Endothelial cell of hepatic sinusoid (primary cell): ENCODE results near the gene THBS1.

Experiments used
- in situ Hi-C: cut with HindIII; loops from 2 replicates; pipeline ENCODE4 v1.10.0; 2017; ENCODE audit warnings: low sequenced_read_pairs

THBS1 gene

DNA sequence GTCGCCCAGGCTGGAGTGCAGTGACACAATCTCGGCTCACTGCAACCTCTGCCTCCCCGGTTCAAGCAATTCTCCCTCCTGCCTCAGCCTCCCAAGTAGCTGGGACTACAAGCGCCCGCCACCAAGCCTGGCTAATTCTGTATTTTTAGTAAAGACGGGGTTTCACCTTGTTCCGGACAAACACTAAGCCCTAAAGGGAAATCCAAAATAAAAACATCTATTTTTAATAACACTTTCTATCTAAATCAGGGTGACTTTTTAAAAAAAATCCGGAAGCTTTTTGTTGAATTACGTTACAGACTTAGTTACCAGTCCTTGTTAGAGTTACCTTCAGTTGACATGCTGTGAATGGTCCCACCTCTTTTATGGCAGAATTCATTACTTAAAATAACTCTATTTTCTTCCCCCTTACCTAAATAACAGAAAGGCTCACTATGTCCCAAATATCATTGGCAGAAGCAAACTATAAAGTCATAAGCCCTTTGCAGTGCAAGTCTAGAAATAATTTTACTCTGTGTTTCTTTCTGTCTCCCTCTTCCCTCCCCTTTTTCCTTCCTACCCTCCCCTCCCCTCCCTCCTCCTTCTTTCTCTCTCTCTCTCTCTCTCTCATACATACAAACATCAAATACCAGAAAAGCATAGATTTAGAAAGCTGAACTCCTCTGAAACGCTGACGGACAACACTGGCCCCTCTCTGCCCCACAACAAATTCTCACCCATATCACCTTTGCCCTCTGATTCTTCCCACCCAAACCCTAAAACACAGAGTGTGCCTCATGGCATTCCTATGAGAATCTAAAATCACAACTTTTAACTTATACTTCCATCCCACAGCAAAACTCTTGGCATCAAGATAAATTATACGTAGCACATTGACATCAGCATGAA, 18.3 kb downstream of the THBS1 start:
- in situ Hi-C loops: no loop called here

DNA sequence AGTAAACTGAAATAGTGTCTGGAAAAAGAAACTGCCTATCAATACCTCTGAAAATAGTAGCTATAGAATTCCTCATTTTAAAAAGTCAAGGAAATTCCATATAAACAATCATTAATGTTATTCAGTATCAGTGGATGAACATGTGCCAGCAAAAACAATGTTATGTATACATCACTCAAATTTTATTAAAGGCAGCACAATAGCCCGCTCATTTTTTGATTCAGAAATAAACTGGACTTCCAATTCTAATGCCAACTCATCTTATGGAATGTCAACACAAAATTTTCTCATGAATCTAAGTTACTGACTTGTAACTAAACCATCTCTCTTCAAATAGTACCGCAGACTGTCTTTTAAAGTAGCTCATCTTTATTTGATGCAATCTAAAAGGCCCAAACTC, 19.0 kb downstream of the THBS1 start:
- in situ Hi-C loops: no loop called here

DNA sequence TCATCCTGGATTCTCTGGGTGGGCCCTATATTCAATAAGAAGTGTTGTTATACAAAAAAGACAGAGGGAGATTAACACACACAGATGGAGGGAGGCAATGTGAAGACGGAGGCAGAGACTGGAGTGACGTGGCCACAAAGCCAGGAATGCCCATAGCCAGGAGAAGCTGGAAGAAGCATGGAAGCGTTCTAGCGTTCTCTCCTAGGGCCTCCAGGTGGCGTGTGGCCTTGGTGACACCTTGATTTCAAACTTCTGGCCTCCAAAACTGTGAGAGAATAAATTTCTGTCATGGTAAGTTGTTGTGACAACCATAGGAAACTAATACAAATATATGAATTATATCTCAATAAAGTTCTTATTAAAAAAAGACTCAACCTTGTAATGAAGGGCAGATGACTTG, 21.3 kb downstream of the THBS1 start:
- in situ Hi-C loops: no loop called here

DNA sequence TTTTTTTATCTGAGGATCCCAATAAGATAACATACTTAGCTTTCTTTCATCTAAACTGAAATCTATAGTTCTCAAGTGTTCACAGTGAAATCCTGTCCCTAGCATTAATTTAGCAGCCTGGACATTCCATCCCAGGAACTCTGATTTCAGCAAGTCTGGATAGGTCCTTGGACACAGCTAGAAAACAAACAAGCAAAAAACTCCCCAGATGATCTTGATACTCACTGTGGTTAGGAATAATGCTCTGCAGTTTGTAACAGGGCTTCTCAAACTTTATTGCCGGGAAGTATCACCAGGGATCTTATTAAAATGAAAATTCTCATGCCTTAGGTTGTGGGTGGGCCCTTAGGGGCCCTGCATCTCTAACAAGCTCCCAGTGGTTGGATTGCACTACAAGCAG, 24.3 kb downstream of the THBS1 start:
- in situ Hi-C loops: loop anchor here (5.0 kb wide), 1 partner anchor 62 kb away; no protein-coding TSS in a partner anchor

DNA sequence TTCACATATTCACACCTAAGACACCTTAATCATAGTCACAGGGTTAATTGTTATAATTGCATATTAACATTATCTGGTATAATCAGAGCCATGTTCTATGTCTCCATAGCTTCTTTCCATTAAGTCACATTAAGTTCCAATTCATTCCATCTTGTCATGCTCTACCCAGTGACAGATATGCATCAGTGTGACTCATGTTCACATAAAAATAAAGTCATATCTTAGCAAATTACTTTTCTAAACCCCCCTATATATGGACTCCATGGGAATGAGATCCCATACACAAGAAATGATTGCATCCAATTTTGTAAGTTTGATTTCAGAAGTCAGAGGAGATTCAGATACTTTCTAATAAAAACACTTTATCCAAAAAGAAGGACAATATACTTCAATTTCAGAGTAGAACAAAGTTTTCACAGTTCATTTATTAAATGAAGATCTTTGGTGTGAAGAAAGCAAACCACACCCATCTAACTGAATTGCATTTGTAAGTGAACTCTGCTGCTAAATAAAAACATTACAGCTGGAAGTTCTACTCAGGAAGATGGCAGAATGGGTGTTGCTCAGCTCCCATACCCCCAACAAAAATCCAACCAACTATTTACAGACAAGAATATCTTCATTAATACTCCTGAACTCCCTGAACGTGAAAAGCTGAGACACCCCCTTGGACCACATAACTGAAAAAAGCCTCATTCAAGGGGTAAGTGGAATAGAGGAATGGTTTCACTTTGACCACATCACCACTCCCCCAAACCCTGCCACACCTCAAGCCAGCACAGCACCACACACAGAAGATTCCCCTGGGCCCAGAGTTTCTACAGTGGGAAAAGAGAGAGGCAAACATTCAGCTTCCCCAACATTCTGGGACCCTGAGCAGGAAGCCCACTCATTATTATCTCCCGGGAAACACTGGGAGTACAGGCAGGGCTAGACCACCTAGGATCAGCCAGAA, 27.6 kb downstream of the THBS1 start:
- in situ Hi-C loops: loop anchor here (5.0 kb wide), 1 partner anchor 59 kb away; no protein-coding TSS in a partner anchor

DNA sequence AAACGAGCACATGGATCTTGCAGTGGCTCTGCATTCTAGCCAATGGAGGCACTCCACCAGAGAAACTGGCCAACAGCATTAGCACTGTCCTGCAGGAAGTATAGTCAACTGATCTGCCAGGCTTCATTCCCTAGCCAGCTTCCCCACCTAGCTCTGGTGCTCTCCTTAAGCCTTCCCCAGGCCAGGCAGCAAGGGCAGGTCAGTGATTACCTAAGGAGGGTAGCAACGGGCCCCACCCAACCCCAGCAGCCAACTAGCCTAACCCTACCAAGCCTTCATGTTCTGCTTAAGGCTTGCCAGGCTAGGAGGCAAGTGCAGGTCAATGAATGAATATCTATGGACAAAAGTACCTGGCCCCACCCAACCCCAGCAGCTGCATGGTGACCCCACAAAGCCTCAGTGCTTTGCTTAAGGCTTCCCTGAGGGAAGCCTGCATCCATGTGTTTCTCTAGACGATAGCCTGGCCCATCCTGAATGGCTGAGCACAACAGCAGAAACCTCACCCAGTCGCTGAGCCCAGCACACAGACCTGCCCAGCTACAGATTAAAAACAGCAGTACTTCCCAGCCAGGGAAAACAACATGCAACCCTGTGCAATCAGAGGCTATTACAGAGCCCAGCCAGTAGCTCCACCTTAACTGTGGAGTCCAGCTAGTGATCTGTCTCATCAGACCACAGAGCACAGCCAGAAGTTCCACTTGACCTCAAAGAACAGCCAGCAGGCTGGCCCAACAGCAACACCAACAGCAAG, 28.5 kb downstream of the THBS1 start:
- in situ Hi-C loops: loop anchor here (5.0 kb wide), 1 partner anchor 58 kb away; no protein-coding TSS in a partner anchor

DNA sequence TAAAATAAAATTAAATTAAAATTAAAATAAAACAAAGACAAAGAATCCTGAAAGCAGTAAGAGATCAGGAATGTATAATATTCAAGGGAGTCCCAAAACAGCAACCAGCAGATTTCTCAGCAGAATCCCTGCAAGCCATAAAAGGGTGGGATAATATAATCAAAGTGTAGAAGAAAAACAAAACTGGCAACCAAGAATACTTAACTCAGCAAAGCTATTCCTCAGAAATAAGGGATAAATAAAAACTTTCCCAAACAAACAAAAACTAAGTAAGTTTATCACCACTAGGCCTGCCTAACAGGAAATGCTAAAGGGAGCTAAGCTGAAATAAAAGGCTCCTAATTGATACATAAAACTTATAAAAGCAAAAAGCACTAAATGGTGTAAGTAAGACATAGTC, 29.8 kb downstream of the THBS1 start:
- in situ Hi-C loops: no loop called here

DNA sequence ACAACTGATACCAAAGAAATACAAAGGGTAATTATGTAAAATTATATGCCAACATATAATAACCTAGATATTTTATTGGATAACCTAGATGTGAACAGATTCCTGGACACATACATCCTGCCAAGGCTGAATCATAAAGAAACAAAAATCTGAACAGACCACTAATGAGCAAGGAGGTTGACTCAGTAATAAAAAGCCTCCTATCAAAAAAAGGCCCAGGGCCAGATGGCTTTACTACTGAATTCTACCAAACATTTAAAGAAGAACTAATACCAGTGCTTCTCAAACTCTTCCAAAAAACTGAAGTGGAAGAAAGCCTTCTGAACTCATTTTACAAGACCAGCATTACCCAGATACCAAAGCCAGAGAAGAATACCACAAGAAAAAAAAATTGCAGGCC, 32.4 kb downstream of the THBS1 start:
- in situ Hi-C loops: no loop called here

DNA sequence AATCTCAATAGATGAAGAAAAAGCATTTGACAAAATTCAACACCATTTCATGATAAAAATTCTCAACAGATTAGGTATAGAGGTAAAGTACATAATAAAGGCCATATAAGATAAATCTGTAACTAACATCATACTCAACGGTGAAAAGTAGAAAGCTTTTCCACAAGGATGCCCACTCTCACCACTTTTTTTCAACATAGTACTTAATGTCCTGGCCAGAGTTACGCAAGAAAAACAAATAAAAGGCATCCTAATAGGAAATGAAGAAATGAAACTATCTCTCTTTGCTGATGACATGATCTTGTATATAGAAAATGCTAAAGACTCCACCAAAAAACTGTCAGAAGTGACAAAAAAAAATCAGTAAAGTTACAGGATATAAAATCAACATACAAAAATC, 33.0 kb downstream of the THBS1 start:
- in situ Hi-C loops: no loop called here

DNA sequence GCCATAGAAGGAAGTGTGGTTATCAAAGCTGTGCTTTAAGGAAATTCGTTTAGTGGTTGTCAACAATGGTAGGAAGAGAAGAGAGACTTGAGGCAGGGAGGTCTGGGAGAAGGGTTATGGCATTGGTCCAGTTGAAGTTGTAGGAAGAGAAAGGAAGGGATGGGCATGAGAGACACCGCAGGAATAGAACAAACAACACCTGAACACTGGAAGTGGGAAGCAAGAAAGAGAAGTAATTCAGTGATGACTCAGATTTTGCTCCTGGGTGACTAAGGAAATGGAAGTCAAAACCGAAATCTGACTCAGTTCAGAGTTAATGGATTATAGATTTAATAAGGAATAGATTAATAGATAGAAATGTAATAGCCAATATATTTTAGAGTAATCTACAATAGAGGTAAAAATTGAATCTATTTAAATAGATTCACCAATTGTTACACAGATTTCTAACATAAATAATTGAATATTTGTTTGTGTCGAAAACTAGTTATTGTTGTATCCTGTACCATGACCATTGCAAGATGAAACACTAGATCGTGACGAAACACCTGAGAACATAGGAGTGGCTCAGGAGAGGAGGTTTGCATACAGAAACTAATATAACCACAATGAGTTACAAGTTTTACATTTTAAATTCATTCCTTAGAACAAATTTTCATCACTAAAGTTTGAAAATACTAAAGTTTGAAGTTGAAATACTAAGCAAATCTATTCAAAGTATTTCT, 36.0 kb downstream of the THBS1 start:
- in situ Hi-C loops: no loop called here

DNA sequence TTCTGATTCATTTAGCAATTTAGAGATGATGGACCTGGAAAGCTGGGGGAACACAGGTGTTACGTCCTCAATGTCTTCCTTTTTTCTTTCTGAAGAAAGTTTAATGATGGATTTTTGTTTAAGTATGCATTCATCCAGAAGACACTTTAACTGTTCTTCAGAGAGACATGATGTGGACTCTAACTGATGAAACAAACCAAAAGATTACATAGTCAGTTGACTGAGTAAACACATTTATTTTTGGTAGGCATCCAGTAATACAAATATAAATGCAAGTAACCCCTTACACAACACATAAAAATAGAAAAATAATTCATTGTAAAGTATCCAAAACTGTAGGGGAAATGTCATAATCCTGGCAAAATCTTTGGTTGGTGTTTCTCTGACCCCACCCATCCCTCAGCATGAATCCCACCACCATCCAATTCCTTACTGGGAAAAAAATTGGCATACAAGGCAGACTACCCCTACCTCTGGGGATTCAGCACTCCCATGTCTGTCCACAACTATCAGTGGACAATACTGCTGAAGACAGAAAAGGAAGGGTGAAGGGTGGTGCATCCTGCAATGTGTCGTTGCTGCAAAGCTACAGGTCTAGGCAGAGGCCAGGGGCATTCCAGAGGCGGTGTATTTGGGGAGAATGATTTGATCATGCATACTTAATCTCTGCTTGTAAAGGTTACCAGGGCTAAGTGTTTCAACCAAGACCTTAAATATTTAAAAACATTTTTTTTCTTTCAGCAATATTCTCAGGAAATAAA, 37.4 kb downstream of the THBS1 start:
- in situ Hi-C loops: no loop called here

DNA sequence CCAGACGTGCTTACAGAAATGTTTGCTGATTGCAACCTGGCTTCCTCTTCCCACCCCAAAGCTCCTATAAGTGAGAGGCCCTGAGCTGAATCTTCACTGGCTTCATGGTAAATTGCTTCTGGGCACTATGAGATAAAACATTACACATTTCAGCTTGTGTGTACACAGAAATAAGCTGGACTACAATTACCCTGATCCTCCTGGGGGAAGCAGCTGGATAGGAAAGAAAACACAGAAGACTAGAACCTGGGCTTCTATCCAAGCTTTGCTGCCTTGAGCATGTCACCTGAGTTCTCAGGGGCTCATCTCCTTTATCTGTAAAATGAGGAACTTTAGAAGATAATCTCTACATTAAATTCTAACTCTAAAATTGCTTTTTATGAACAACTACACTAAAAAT, 40.3 kb downstream of the THBS1 start:
- in situ Hi-C loops: no loop called here

DNA sequence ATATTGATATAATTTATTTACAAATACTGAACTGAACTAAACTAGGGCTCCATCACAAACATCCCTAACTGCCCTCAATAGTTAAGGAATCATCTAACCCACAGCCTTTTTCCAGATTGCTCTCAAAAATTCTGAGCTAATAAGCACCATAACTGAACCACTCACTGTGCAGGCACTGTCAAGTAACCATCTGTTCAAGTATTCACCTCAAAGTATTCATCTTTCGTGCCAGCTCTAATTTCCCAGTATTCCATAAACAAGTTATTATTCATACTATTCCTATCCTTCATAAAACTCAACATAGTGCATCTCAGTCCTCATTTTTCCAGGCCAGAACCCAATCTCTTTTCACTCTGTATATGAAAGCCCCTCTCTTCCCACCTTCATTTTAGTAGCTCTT, 41.1 kb downstream of the THBS1 start:
- in situ Hi-C loops: no loop called here

DNA sequence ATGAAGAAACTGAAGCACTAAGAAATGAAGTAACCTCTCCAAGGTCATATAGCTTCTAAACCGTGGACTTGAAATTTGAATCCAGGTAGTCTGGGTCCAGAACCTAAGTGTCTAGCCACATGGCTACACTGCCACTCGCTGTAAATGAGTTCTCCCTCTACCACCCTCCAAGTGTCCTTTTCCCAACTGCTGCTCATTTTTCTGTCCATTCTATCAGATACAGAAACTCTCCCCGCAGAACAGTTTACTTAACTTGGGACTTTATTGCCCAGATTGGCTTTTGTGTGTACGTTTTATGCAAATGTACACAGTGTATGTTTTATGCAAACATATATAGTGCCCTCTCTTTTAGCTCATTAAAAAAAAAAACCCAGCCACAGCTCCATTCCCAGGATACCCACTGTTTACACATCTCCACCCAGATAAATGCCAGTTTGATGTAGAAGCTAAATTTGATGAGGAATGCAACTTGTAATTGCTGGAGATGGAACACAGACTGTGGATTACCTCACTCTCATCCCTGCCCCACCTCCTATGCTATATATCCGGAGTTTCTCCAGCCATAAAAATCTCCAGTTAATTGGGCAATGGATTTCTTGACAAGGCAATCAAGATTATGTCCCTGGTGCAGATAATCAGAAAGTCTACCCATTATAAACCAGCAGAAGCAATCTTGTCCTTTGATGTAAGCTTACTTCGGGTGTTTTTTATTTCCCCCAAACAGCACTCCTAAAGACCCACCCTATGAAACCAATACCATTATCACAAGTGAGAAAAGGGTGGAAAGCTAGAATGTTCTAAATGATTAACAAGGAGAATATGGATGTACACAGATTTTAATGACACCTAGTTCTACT, 42.0 kb downstream of the THBS1 start:
- in situ Hi-C loops: no loop called here

DNA sequence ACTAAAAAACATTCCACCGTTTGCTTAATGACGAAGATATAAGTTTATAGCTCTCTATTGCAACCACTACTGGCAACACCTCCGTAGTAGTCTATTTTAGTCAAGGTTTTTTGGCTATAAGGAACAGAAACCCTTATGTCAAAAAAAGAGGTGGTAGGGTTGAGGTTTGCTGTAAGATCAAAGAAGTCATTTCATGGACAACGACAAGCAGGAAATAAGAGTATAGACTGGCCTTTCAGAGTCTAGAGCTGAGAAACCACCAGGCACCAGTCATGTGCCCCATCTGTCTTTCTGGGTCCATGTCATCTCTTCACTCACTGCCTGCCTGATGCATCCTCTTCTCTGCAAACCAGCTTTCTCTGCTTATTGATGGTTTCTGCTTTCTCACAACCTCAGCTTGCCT, 42.7 kb downstream of the THBS1 start:
- in situ Hi-C loops: no loop called here

DNA sequence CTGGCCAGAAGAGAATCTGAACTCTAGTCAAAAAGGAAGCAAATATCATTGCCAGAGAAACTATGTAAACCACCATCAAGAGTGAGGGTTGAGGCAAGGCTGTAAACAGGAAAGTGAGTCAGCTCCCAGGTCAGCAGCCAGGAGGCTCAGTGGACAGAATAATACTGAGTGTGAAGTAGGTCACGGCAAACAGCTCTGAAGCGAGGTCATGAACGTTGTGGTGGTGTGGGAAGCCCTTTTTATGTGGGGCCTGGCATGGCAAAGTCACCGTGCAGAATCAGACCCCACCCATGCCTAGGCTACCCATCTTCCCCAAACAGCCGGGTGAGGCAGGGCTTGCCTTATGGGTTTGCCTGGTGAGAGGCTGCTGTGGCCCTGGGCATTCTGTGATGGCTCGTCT, 43.9 kb downstream of the THBS1 start:
- in situ Hi-C loops: no loop called here

DNA sequence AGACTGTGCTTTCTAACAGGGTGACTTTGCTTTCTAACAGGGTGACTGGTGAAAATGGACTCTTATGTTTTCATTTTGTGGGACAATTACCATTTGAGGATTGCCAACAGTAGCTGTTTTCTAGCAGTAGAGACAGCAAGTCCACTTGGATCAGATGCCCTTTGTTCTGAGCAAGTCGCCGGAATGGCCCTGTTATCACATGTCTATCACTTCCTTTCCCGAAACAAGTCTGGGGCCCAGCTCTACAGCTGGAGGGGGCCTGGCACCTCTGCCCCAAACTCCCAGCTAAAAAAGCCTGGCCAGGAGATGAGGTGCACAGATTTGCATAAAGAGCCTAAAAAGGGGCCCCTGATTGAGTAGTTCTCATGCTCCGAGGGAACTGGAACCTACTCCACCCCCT, 44.6 kb downstream of the THBS1 start:
- in situ Hi-C loops: no loop called here

DNA sequence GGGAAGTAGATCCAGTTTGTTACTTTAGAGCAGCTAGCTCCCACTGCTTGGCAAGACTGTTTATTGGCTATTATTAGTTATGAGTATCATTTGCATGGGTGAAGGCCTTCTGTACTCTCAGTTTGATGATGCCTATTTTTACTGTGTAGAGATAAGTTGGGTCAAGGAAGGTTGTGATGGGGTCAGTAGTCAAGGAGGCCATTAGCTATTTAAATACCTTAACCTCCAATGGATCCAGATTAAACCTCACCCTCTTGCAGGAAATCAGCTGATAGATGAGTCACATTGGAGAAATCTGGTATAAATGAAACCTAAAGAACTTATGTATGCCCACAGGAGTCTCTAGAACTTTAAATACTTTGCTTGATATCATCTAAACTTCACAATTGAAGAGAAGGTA, 45.0 kb downstream of the THBS1 start:
- in situ Hi-C loops: no loop called here
